GM21381 (cell line): ENCODE results near the gene PRCP.
"Not testable (repeated sequence)": the region's sequence is repeated elsewhere in the genome, so short reads cannot be mapped to it uniquely, and the experiment has no call there.

Source experiments
- ATAC-seq: cut with Tn5 transposase; IDR thresholded peaks from one replicate; pipeline ENCODE4 v1.9.1; 2021; ENCODE audit warnings: mild to moderate bottlenecking, moderate library complexity; ENCODE audit not compliant: unreplicated experiment

PRCP gene

GRCh38 chr11:82872377-82873150, 27.7 kb downstream of the PRCP start:
- no peak for ATAC-seq

GRCh38 chr11:82871646-82872045, 28.6 kb downstream of the PRCP start:
- ATAC-seq, result no peak

GRCh38 chr11:82869657-82870056, 30.6 kb downstream of the PRCP start:
- no peak for ATAC-seq

- no peak for ATAC-seq
Observed at GRCh38 chr11:82867495-82868082, 32.6 kb downstream of the PRCP start.

GRCh38 chr11:82865841-82866240, 34.4 kb downstream of the PRCP start:
- no peak for ATAC-seq

- ATAC-seq, result no peak
Observed at GRCh38 chr11:82864268-82864667, 36.0 kb downstream of the PRCP start.

GRCh38 chr11:82863209-82863608, 37.0 kb downstream of the PRCP start:
- ATAC-seq, result no peak

GRCh38 chr11:82862379-82862778, 37.9 kb downstream of the PRCP start:
- ATAC-seq, result no peak

GRCh38 chr11:82859750-82860149, 40.5 kb downstream of the PRCP start:
- ATAC-seq, result no peak

GRCh38 chr11:82858556-82859091, 41.6 kb downstream of the PRCP start:
- no peak for ATAC-seq

GRCh38 chr11:82858133-82858532, 42.1 kb downstream of the PRCP start:
- no peak for ATAC-seq

GRCh38 chr11:82857145-82857544, 43.1 kb downstream of the PRCP start:
- ATAC-seq, result no peak

GRCh38 chr11:82855616-82856015, 44.6 kb downstream of the PRCP start:
- ATAC-seq, result no peak

GRCh38 chr11:82854916-82855315, 45.3 kb downstream of the PRCP start:
- ATAC-seq, result not testable (repeated sequence)

GRCh38 chr11:82854242-82854641, 46.0 kb downstream of the PRCP start:
- no peak for ATAC-seq

- ATAC-seq, result no peak
Observed at GRCh38 chr11:82848829-82849228, 51.4 kb downstream of the PRCP start.

GRCh38 chr11:82845356-82846353, 54.6 kb downstream of the PRCP start:
- ATAC-seq, result no peak

- no peak for ATAC-seq
Observed at GRCh38 chr11:82843057-82843795, 57.0 kb downstream of the PRCP start.

- ATAC-seq, result no peak
Observed at GRCh38 chr11:82842019-82842418, 58.2 kb downstream of the PRCP start.

- no peak for ATAC-seq
Observed at GRCh38 chr11:82837650-82838049, 62.6 kb downstream of the PRCP start.
